ENCODE results near the gene DCUN1D3.

- TF ChIP-seq CTCF (IDR thresholded peaks at IDR 0.05; ENCODE audit: low read depth, low read length) (no peak), POLR2A (IDR thresholded peaks at IDR 0.05; ENCODE audit: extremely low read depth, insufficient read length) (no peak)
- TF ChIP-seq, protein P1, sequence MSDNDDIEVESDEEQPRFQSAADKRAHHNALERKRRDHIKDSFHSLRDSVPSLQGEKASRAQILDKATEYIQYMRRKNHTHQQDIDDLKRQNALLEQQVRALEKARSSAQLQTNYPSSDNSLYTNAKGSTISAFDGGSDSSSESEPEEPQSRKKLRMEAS (IDR thresholded peaks at IDR 0.05; ENCODE audit: low read depth, low read length): no peak
Observed at GRCh38 chr16:20851601-20852000, 48.6 kb downstream of the DCUN1D3 start.
